ENCODE data around the gene GAL3ST1. TPM values are rescaled to one million over a fixed set of nuclear protein-coding genes. Genes with fewer than 3 reads are reported as not detected.

The GAL3ST1 gene
- polyA plus RNA-seq, 1 of the 3 experiments (the other 2 are of a cell fraction) = not detected

GRCh38 chr22:30531651-30532608 is 42.5 kb downstream of the GAL3ST1 start:
- Histone ChIP-seq H3K79me2 (ENCODE audit: insufficient read depth) (no peaks in the 10 kb centered on the region), H3K36me3 (replicated peaks in 1 of 2; ENCODE audit: control insufficient read depth in 1 of 2, insufficient read depth in 2 of 2, low read length in 1 of 2) (no peaks in the 10 kb centered on the region), H3K4me2 (no peak overlapping the region), H3K4me3 (ENCODE audit: low read depth in 2 of 2, low read length in 1 of 2) (no peak overlapping the region), H3K9ac (no peak overlapping the region), H2AFZ (ENCODE audit: low read depth) (no peak overlapping the region), H4K20me1 (ENCODE audit: insufficient read depth) (no peaks in the 10 kb centered on the region), H3K27ac (ENCODE audit: low read depth in 2 of 2, low read length in 1 of 2) (no peak overlapping the region), H3K27me3 (ENCODE audit: insufficient read depth) (no peaks in the 10 kb centered on the region), H3F3A (replicated peaks; ENCODE audit: insufficient read depth) (no peaks in the 10 kb centered on the region), H3K9me3 (no peaks in the 10 kb centered on the region), H3K9me2 (no peaks in the 10 kb centered on the region), H3K4me1 (ENCODE audit: control insufficient read depth in 1 of 2, insufficient read depth in 2 of 2, low read depth in 1 of 2, low read length in 1 of 2) (no peaks in the 10 kb centered on the region)
- POLR2A ChIA-PET = no interaction called here
- TF ChIP-seq MXI1 (IDR thresholded peaks at IDR 0.05; ENCODE audit: low read depth, low read length) (no peak), MEF2A (IDR thresholded peaks at IDR 0.05; ENCODE audit: borderline replicate concordance, low read depth) (no peak), CHD2 (IDR thresholded peaks at IDR 0.05; ENCODE audit: low read length, partially characterized antibody) (no peak), USF2 (IDR thresholded peaks at IDR 0.05; ENCODE audit: borderline replicate concordance, low read depth, low read length) (no peak), FOXJ3 (CRISPR knock-in tag; IDR thresholded peaks at IDR 0.05) (no peak), IRF3 (IDR thresholded peaks at IDR 0.05; ENCODE audit: low read depth, low read length) (no peak), USF1 (IDR thresholded peaks at IDR 0.05; ENCODE audit: borderline replicate concordance, low read depth) (no peak), FOSL2 (IDR thresholded peaks at IDR 0.05; ENCODE audit: borderline replicate concordance, low read depth) (no peak), MAX (IDR thresholded peaks at IDR 0.05; ENCODE audit: low read depth) (no peak), NFIC (IDR thresholded peaks at IDR 0.05; ENCODE audit: borderline replicate concordance) (no peak), TAF1 (IDR thresholded peaks at IDR 0.05; ENCODE audit: borderline replicate concordance, low read depth, low read length) (no peak)
- no peak for DNase-seq
- CTCF ChIA-PET = no interaction called here
- 87% methylated on average over 13 of the region's 17 CpGs for WGBS (ENCODE audit: low lambda C conversion rate)

- Histone ChIP-seq H3K36me3 (replicated peaks in 1 of 2; ENCODE audit: control insufficient read depth in 1 of 2, insufficient read depth in 2 of 2, low read length in 1 of 2) (no peaks in the 10 kb centered on the region), H3F3A (replicated peaks; ENCODE audit: insufficient read depth) (no peaks in the 10 kb centered on the region), H2AFZ (ENCODE audit: low read depth) (no peak overlapping the region), H4K20me1 (ENCODE audit: insufficient read depth) (no peaks in the 10 kb centered on the region), H3K79me2 (ENCODE audit: insufficient read depth) (no peaks in the 10 kb centered on the region), H3K4me1 (ENCODE audit: control insufficient read depth in 1 of 2, insufficient read depth in 2 of 2, low read depth in 1 of 2, low read length in 1 of 2) (no peaks in the 10 kb centered on the region; a peak in 1 of 4 replicates), H3K4me3 (ENCODE audit: low read depth in 2 of 2, low read length in 1 of 2) (no peak overlapping the region), H3K27ac (ENCODE audit: low read depth in 2 of 2, low read length in 1 of 2) (no peak overlapping the region), H3K9ac (no peak overlapping the region), H3K27me3 (ENCODE audit: insufficient read depth) (no peaks in the 10 kb centered on the region), H3K9me2 (no peaks in the 10 kb centered on the region), H3K4me2 (no peak overlapping the region), H3K9me3 (no peaks in the 10 kb centered on the region)
- no peak for DNase-seq
- CTCF ChIA-PET = no interaction called here
- 67% methylated on average over 4 of the region's 4 CpGs for WGBS (ENCODE audit: low lambda C conversion rate)
- POLR2A ChIA-PET = no interaction called here
- TF ChIP-seq TAF1 (IDR thresholded peaks at IDR 0.05; ENCODE audit: borderline replicate concordance, low read depth, low read length) (no peak), FOXJ3 (CRISPR knock-in tag; IDR thresholded peaks at IDR 0.05) (no peak), EZH2phosphoT487 (IDR thresholded peaks at IDR 0.05; ENCODE audit: borderline replicate concordance, low read depth) (no peak), ELF1 (IDR thresholded peaks at IDR 0.05) (no peak), POLR2AphosphoS5 (IDR thresholded peaks at IDR 0.05; ENCODE audit: low read depth, low read length) (no peak), GABPA (IDR thresholded peaks at IDR 0.05; ENCODE audit: low read depth) (no peak), USF1 (IDR thresholded peaks at IDR 0.05; ENCODE audit: borderline replicate concordance, low read depth) (no peak), MEF2A (IDR thresholded peaks at IDR 0.05; ENCODE audit: borderline replicate concordance, low read depth) (no peak), TEAD4 (IDR thresholded peaks at IDR 0.05; ENCODE audit: borderline replicate concordance, insufficient read depth) (no peak), ZBTB33 (IDR thresholded peaks at IDR 0.05; ENCODE audit: borderline replicate concordance, low read depth) (no peak), CHD2 (IDR thresholded peaks at IDR 0.05; ENCODE audit: low read length, partially characterized antibody) (no peak)
Measured at GRCh38 chr22:30526656-30527055, 47.8 kb downstream of the GAL3ST1 start.
